Caco-2 (cell line): ENCODE data around the gene EPB41L4A. TPM values are rescaled to one million over a fixed set of nuclear protein-coding genes. Genes with fewer than 3 reads are reported as not detected.

Experiments
- BruUV-seq: library from RNA; stranded (reverse); fragments of 400-500 nt; replicated peaks from 2 replicates; lab custom pipeline; 2021; lab: Mats Ljungman, UMichigan
- CTCF ChIA-PET: fragments of 300-600 bp; sonication (Branson Sonifier 250); formaldehyde crosslinking; loops from one replicate; lab custom pipeline; 2022; ENCODE audit warnings: antibody characterized with exemption; lab: Charles Lee
- POLR2A ChIA-PET: fragments of 300-600 bp; sonication (Branson Sonifier 250); formaldehyde crosslinking; loops from one replicate; lab custom pipeline; 2022; ENCODE audit warnings: antibody characterized with exemption; lab: Charles Lee
- DNase-seq, 2 experiments: peaks; one replicate each; pipeline versions ENCODE4 v3.0.0 to v3.0.0-alpha.2; 2020 to 2022
- H3K27me3 ChIP-seq: replicated peaks from 2 replicates; pipeline ENCODE4 v1.6.0; 2011; ENCODE audit warnings: low read length; ENCODE audit not compliant: control insufficient read depth, insufficient read depth
- H3K36me3 ChIP-seq: 2 replicates; pipeline ENCODE4 v1.5.1; 2011; ENCODE audit warnings: low read length; ENCODE audit not compliant: control insufficient read depth, insufficient read depth
- H3K4me1 ChIP-seq: fragments of 250-450 bp; sonication (Bioruptor Pico); 2 replicates; pipeline ENCODE4 v1.5.1; 2020; ENCODE audit warnings: mild to moderate bottlenecking
- H3K4me3 ChIP-seq: 2 replicates; pipeline ENCODE4 v1.5.1; 2011; ENCODE audit warnings: low read depth, mild to moderate bottlenecking, control low read depth, low read length
- H3K9me3 ChIP-seq: fragments of 250-450 bp; sonication (Bioruptor Pico); 2 replicates; pipeline ENCODE4 v1.5.1; 2020; ENCODE audit warnings: mild to moderate bottlenecking, moderate library complexity
- H3K27ac Mint-ChIP-seq: one replicate; pipeline ENCODE4 v1.8.0; 2022; ENCODE audit warnings: mixed read lengths; ENCODE audit not compliant: unreplicated experiment
- H3K27me3 Mint-ChIP-seq: one replicate; pipeline ENCODE4 v1.8.0; 2022; ENCODE audit warnings: mixed read lengths; ENCODE audit not compliant: insufficient read depth, unreplicated experiment
- H3K36me3 Mint-ChIP-seq: one replicate; pipeline ENCODE4 v1.8.0; 2022; ENCODE audit warnings: mild to moderate bottlenecking, mixed read lengths; ENCODE audit not compliant: insufficient read depth, unreplicated experiment
- H3K4me1 Mint-ChIP-seq: one replicate; pipeline ENCODE4 v1.8.0; 2022; ENCODE audit warnings: low read depth, mixed read lengths; ENCODE audit not compliant: unreplicated experiment
- H3K4me3 Mint-ChIP-seq: one replicate; pipeline ENCODE4 v1.8.0; 2022; ENCODE audit warnings: mild to moderate bottlenecking, moderate library complexity, mixed read lengths; ENCODE audit not compliant: unreplicated experiment
- H3K9me3 Mint-ChIP-seq: one replicate; pipeline ENCODE4 v1.8.0; 2022; ENCODE audit warnings: mixed read lengths; ENCODE audit not compliant: unreplicated experiment
- CTCF ChIP-seq, 2 experiments: fragments of 200-600 bp in 1 of 2; IDR thresholded peaks; 1 replicate in 1 of 2; 2 replicates in 1 of 2; pipeline versions ENCODE4 v1.5.1 to v1.8.0; 2011 to 2022; ENCODE audit warnings: antibody characterized with exemption in 1 of 2, control low read depth in 1 of 2, inconsistent platforms in 1 of 2, low read depth in 1 of 2, low read length in 1 of 2, mild to moderate bottlenecking in 1 of 2, moderate library complexity in 1 of 2; ENCODE audit not compliant: insufficient read depth in 1 of 2, severe bottlenecking in 1 of 2, unreplicated experiment in 1 of 2
- intact Hi-C: fragments of 100-400 bp; cut with micrococcal nuclease; formaldehyde crosslinking; loops from one replicate; pipeline ENCODE4 v1.10.0; 2022; ENCODE audit not compliant: unreplicated experiment
- total RNA-seq: library from RNA; stranded (reverse); gene quantifications from 2 replicates; pipeline ENCODE4 v1.2.3, GENCODE V29; 2022

EPB41L4A gene
- total RNA-seq, 1 experiment from 2014 or later = 1.4 TPM

DNA sequence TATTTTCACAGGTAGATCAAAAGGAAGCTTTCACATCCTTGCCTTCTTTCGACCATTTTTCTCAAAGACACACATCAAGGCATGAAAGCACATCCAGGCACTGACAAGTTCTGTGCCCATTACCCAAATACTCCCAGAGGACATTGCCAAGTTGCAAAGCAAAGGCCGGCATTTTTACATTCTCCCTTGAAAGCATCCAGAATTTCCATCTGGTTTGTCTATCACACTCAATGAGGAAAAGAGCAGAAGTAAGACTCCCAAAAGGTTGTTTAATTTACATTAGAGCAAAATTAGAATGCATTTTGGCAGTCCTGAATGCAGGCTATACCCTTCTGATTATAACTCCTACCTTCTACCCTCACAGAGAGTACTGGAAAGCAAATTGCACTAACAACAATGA, 160.5 kb downstream of the EPB41L4A start:
- Histone ChIP-seq H3K9me3 (no peaks in the 10 kb centered on the region), H3K4me1 (no peaks in the 10 kb centered on the region), H3K4me3 (no peak overlapping the region), H3K36me3 (no peaks in the 10 kb centered on the region), H3K27me3 (no peaks in the 10 kb centered on the region)
- no peak for TF ChIP-seq CTCF (IDR thresholded peaks at IDR 0.05; ENCODE audit: insufficient read depth in 1 of 2, low read depth in 1 of 2, low read length in 1 of 2, severe bottlenecking in 1 of 2, unreplicated experiment in 1 of 2)
- Mint-ChIP-seq H3K4me3 (no peak overlapping the region), H3K9me3 (no peaks in the 10 kb centered on the region), H3K4me1 (no peaks in the 10 kb centered on the region), H3K27ac (no peak overlapping the region), H3K27me3 (peaks cover 16% of the 10 kb centered on the region), H3K36me3 (no peaks in the 10 kb centered on the region)
- ChIA-PET POLR2A (no interaction called here), CTCF (no interaction called here)
- intact Hi-C loops = no loop called here
- no TSS peak for BruUV-seq
- no peak for DNase-seq

DNA sequence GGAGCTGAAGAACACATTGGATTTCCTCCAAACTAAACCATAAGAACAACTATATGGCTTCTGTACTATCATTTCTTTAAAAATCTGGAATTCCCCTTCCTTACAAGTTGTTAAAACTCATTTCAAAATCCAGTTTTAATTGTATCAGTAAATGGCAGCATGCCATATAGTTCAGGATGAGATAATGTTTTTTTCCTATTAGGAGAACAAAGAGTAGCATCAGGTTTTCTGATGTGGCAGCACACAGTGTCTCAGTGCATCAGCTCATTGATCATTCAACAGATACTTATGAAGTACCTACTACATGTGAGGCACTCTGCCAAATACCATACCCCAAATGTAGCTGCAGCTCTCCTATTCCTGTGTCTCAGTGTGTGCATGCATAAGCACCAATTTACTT, 161.1 kb downstream of the EPB41L4A start:
- DNase-seq = no peak
- H3K27me3 ChIP-seq = no peaks in the 10 kb centered on the region
- H3K9me3 ChIP-seq = no peaks in the 10 kb centered on the region
- H3K27me3 Mint-ChIP-seq = peaks cover 12% of the 10 kb centered on the region
- POLR2A ChIA-PET = no interaction called here
- intact Hi-C loops = no loop called here
- no peak overlapping the region for H3K4me3 Mint-ChIP-seq
- no peaks in the 10 kb centered on the region for H3K36me3 ChIP-seq
- no peaks in the 10 kb centered on the region for H3K9me3 Mint-ChIP-seq
- no TSS peak for BruUV-seq
- CTCF ChIA-PET = no interaction called here
- H3K27ac Mint-ChIP-seq = no peak overlapping the region
- H3K4me1 ChIP-seq = no peaks in the 10 kb centered on the region
- H3K4me1 Mint-ChIP-seq = no peaks in the 10 kb centered on the region
- no peak overlapping the region for H3K4me3 ChIP-seq
- no peak for TF ChIP-seq CTCF (IDR thresholded peaks at IDR 0.05; ENCODE audit: insufficient read depth in 1 of 2, low read depth in 1 of 2, low read length in 1 of 2, severe bottlenecking in 1 of 2, unreplicated experiment in 1 of 2)
- H3K36me3 Mint-ChIP-seq = no peaks in the 10 kb centered on the region

DNA sequence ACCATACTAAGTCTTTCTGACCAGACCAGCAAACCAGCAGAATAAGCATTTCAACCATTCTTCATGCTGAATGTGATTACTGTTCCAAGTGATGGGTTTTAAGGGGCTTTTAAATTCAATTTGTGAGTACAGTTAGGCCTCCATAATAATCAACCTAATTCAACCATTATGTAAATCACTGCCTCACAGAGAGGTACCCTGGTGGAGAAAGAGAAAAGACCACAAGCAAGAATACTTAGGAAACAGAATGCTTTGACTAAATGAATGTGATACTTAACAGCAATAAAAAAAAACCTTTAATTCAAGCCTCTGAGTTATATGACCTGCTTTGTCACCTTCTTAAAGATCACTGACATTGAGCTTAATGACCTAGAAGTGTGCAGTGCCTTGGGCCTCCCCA, 162.1 kb downstream of the EPB41L4A start:
- no peaks in the 10 kb centered on the region for H3K27me3 ChIP-seq
- ChIA-PET CTCF (no interaction called here), POLR2A (no interaction called here)
- H3K4me3 ChIP-seq = no peak overlapping the region
- no TSS peak for BruUV-seq
- Mint-ChIP-seq H3K27ac (no peak overlapping the region), H3K27me3 (peaks cover 14% of the 10 kb centered on the region), H3K36me3 (no peaks in the 10 kb centered on the region), H3K4me1 (no peaks in the 10 kb centered on the region), H3K4me3 (no peak overlapping the region), H3K9me3 (no peaks in the 10 kb centered on the region)
- intact Hi-C loops = no loop called here
- TF ChIP-seq CTCF (IDR thresholded peaks at IDR 0.05; ENCODE audit: insufficient read depth in 1 of 2, low read depth in 1 of 2, low read length in 1 of 2, severe bottlenecking in 1 of 2, unreplicated experiment in 1 of 2) = no peak
- no peaks in the 10 kb centered on the region for H3K9me3 ChIP-seq
- no peak for DNase-seq
- no peaks in the 10 kb centered on the region for H3K36me3 ChIP-seq
- H3K4me1 ChIP-seq = no peaks in the 10 kb centered on the region
